Common myeloid progenitor, CD34-positive (primary cell): ENCODE data around the gene COL5A2.

Experiments used
- CTCF ChIA-PET: fragments of 350-600 bp; sonication (Branson Sonifier 250); formaldehyde crosslinking; loops from one replicate; lab custom pipeline; 2021; ENCODE audit warnings: antibody characterized with exemption; lab: Charles Lee
- POLR2A ChIA-PET: fragments of 350-600 bp; sonication (Branson Sonifier 250); formaldehyde crosslinking; loops from one replicate; lab custom pipeline; 2021; ENCODE audit warnings: antibody characterized with exemption; lab: Charles Lee
- DNase-seq, 3 donors: peaks; one replicate each; pipeline versions ENCODE4 v3.0.0 to v3.0.0-alpha.2; 2013
- H3K27ac ChIP-seq, 2 experiments: 1 replicate in 1 of 2; 2 replicates in 1 of 2; pipeline ENCODE4 v1.7.0; 2013; ENCODE audit warnings: inconsistent platforms in 2 of 2, low read length in 2 of 2, mild to moderate bottlenecking in 2 of 2, low read depth in 1 of 2, moderate library complexity in 1 of 2; ENCODE audit not compliant: severe bottlenecking in 2 of 2, insufficient read depth in 1 of 2, poor library complexity in 1 of 2
- H3K27me3 ChIP-seq, 5 experiments: replicated peaks in 2 of 5; 1 replicate in 3 of 5; 2 replicates in 2 of 5; pipeline versions ENCODE4 v1.6.1 to v1.7.0; 2013; ENCODE audit warnings: low read length in 4 of 5, mild to moderate bottlenecking in 2 of 5, moderate library complexity in 2 of 5, inconsistent platforms in 1 of 5; ENCODE audit not compliant: insufficient read depth in 5 of 5, control insufficient read depth in 4 of 5
- H3K36me3 ChIP-seq, 4 experiments: 1 replicate in 2 of 4; 2 replicates in 2 of 4; pipeline versions ENCODE4 v1.6.1 to v1.7.0; 2013; ENCODE audit warnings: low read length in 3 of 4, control low read depth in 1 of 4, mild to moderate bottlenecking in 1 of 4; ENCODE audit not compliant: control insufficient read depth in 4 of 4, insufficient read depth in 4 of 4
- H3K4me1 ChIP-seq, 4 experiments: 1 replicate in 3 of 4; 2 replicates in 1 of 4; pipeline versions ENCODE4 v1.6.1 to v1.7.1; 2013; ENCODE audit warnings: low read length in 3 of 4, mild to moderate bottlenecking in 3 of 4, control low read depth in 1 of 4, inconsistent platforms in 1 of 4, moderate library complexity in 1 of 4; ENCODE audit not compliant: control insufficient read depth in 4 of 4, insufficient read depth in 4 of 4; ENCODE audit errors: control extremely low read depth in 1 of 4
- H3K4me3 ChIP-seq, 7 experiments: 1 replicate in 4 of 7; 2 replicates in 3 of 7; pipeline versions ENCODE4 v1.5.1 to v1.7.0; 2013; ENCODE audit warnings: mild to moderate bottlenecking in 7 of 7, low read length in 6 of 7, moderate library complexity in 6 of 7, inconsistent platforms in 2 of 7, low read depth in 2 of 7, control low read depth in 1 of 7; ENCODE audit not compliant: insufficient read depth in 4 of 7, control insufficient read depth in 1 of 7; ENCODE audit errors: extremely low read depth in 1 of 7
- H3K9me3 ChIP-seq, 5 experiments: 1 replicate in 4 of 5; 2 replicates in 1 of 5; pipeline versions ENCODE4 v1.6.1 to v1.7.1; 2013; ENCODE audit warnings: low read length in 4 of 5, mild to moderate bottlenecking in 2 of 5, inconsistent platforms in 1 of 5, low read depth in 1 of 5, moderate library complexity in 1 of 5; ENCODE audit not compliant: control insufficient read depth in 4 of 5, insufficient read depth in 2 of 5; ENCODE audit errors: control extremely low read depth in 1 of 5
- WGBS: methylation state at CpG from one replicate; pipeline ENCODE4 v1.1.5; 2013; ENCODE audit not compliant: insufficient coverage; 5-methylcytosine and 5-hydroxymethylcytosine counted together

COL5A2 gene

GRCh38 chr2:189217051-189217450 is 37.5 kb upstream of the COL5A2 start:
- ChIA-PET CTCF (no interaction called here), POLR2A (no interaction called here)
- no peaks in the 10 kb centered on the region for H3K4me1 ChIP-seq
- no peak for DNase-seq
- no peaks in the 10 kb centered on the region for H3K36me3 ChIP-seq
- no peak overlapping the region for H3K27ac ChIP-seq
- H3K4me3 ChIP-seq, result no peak overlapping the region
- no peaks in the 10 kb centered on the region for H3K27me3 ChIP-seq
- WGBS, result 60% methylated on average over 1 of the region's 3 CpGs
- H3K9me3 ChIP-seq, result no peaks in the 10 kb centered on the region

GRCh38 chr2:189214484-189214883 is 34.9 kb upstream of the COL5A2 start:
- Histone ChIP-seq H3K4me1 (no peaks in the 10 kb centered on the region), H3K9me3 (no peaks in the 10 kb centered on the region), H3K27me3 (no peaks in the 10 kb centered on the region), H3K36me3 (no peaks in the 10 kb centered on the region), H3K27ac (no peak overlapping the region), H3K4me3 (no peak overlapping the region)
- DNase-seq, result no peak
- ChIA-PET CTCF (no interaction called here), POLR2A (no interaction called here)
- WGBS, result no CpG with 5 or more reads among the region's 2 CpGs

DNA sequence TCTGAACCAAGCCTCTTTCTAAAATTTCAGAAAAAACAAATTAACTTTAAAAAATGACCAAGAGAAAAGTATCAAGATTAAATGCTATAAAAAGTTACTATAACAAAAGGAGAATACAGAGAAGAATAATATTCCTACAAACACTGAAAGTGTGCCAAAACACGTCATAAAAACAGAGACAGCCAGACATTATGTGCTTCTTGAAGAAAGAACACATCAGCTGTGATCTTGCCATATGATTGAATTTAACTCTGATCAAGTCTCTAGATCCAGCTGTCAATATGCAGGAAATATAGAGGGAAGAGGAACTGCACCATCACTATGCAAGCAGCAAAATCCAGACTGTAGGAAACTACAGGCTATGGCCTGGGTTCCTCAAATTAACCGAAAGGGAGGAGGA is 33.7 kb upstream of the COL5A2 start:
- Histone ChIP-seq H3K4me3 (no peak overlapping the region), H3K27ac (no peak overlapping the region), H3K27me3 (no peaks in the 10 kb centered on the region), H3K4me1 (no peaks in the 10 kb centered on the region), H3K9me3 (no peaks in the 10 kb centered on the region), H3K36me3 (no peaks in the 10 kb centered on the region)
- CTCF ChIA-PET, result no interaction called here
- no peak for DNase-seq
- WGBS, result 100% methylated on average over 1 of the region's 2 CpGs
- POLR2A ChIA-PET, result no interaction called here

DNA sequence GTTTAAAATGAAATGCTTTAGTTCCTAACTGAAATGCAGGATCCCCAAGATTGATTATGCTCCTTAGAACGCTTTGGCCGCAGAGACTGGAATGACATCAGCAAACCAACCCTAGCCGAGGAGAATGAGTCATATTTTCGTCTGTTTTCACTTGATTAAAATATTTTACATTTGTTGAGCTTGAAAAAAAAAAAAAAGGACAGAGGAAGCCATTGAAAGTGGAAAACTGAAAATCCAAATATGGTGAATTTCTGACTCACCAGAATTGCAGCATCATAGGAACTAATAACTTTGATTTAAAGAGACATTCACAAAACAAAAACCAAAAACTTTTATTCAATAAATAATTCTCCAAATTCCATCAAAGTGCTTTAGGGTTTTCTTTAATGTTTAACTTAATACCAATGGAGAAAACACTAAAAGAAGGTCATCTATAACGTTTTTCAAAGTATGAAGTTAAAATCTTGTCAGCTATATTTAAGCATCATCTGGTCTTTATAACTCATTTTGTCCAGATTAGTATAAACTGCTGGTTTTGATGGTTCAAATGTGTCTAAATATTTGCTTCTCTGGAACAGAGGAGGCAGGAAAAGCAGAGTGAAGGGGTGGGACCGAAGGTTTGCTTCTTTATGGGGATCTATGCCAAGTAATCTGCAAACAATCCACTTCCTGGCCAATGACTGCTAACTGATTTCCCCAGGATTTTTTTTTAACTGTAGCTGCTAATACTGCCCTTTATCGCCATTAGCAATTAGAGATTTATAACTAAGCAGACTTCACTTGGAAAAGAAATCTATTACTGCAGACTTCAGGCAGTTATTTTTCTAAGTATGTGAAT is 30.9 kb upstream of the COL5A2 start:
- Histone ChIP-seq H3K36me3 (no peaks in the 10 kb centered on the region), H3K9me3 (no peaks in the 10 kb centered on the region), H3K4me1 (no peaks in the 10 kb centered on the region), H3K27ac (no peak overlapping the region), H3K4me3 (no peak overlapping the region), H3K27me3 (no peaks in the 10 kb centered on the region)
- ChIA-PET CTCF (no interaction called here), POLR2A (no interaction called here)
- peak in 1 of 3 donors; percentile 0 for DNase-seq
- 100% methylated on average over 2 of the region's 7 CpGs for WGBS

- ChIA-PET CTCF (no interaction called here), POLR2A (no interaction called here)
- Histone ChIP-seq H3K27ac (no peak overlapping the region), H3K9me3 (no peaks in the 10 kb centered on the region), H3K27me3 (no peaks in the 10 kb centered on the region), H3K4me1 (no peaks in the 10 kb centered on the region), H3K4me3 (no peak overlapping the region), H3K36me3 (no peaks in the 10 kb centered on the region)
- WGBS, result 89% methylated on average over 1 of the region's 1 CpG
- DNase-seq, result no peak
These were observed 28.7 kb upstream of the COL5A2 start for GRCh38 chr2:189208254-189208653.

- CTCF ChIA-PET, result no interaction called here
- Histone ChIP-seq H3K36me3 (no peaks in the 10 kb centered on the region), H3K4me1 (no peaks in the 10 kb centered on the region), H3K9me3 (no peaks in the 10 kb centered on the region), H3K27me3 (no peaks in the 10 kb centered on the region), H3K4me3 (no peak overlapping the region), H3K27ac (no peak overlapping the region)
- WGBS, result 100% methylated on average over 1 of the region's 3 CpGs
- POLR2A ChIA-PET, result no interaction called here
- DNase-seq, result no peak
These were observed 24.9 kb upstream of the COL5A2 start for GRCh38 chr2:189204322-189204941.

DNA sequence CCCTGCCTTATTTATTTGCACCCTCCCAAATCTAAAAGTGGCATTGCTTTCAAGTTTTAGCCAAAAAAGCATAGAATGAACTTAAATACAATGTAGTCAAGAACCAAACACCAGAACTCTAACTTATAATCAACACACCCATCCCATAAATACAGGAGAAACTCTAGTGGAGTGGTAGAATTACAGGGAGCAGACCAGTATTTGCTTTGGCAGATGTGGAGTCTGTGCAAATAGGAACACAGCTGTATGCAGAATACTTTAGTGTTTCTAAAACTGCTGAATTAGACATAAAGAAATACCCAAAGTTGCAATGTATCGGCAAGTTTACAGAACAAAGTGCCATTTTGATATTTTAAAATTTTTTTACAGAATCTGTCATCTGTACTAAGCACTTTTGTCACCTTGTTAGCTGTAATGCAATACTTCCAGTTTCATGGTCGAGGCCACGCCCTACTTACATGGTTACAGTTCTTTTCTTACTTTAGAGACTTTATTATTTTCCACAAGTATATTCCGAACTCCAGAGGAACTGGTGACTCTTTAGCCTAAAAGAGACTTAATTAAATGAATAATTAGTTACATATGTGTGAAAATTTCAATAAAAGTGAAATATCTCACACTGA is 23.7 kb upstream of the COL5A2 start:
- ChIA-PET CTCF (no interaction called here), POLR2A (no interaction called here)
- Histone ChIP-seq H3K27ac (no peak overlapping the region), H3K9me3 (no peaks in the 10 kb centered on the region), H3K4me1 (no peaks in the 10 kb centered on the region), H3K4me3 (no peak overlapping the region), H3K27me3 (no peaks in the 10 kb centered on the region), H3K36me3 (no peaks in the 10 kb centered on the region)
- 100% methylated on average over 3 of the region's 4 CpGs for WGBS
- DNase-seq, result no peak
